ENCODE data around the gene ANKRD17. TPM values are rescaled to one million over a fixed set of nuclear protein-coding genes. Genes with fewer than 3 reads are reported as not detected.

ANKRD17 gene
- polyA plus RNA-seq, 1 of the 3 experiments (the other 2 are of a cell fraction), result 25.6 TPM

GRCh38 chr4:73131281-73131680, 127.3 kb downstream of the ANKRD17 start (continued):
- no peak for TF ChIP-seq SMC3 (IDR thresholded peaks at IDR 0.05; ENCODE audit: low read depth, low read length)
- TF ChIP-seq JUND (IDR thresholded peaks at IDR 0.05), result no peak
- TF ChIP-seq RFX5 (IDR thresholded peaks at IDR 0.05; ENCODE audit: low read length), result no peak
- TF ChIP-seq YY1 (IDR thresholded peaks at IDR 0.05; ENCODE audit: low read depth), result no peak
- no peak for TF ChIP-seq PBX3 (IDR thresholded peaks at IDR 0.05)
- no peak for TF ChIP-seq CTCF (IDR thresholded peaks at IDR 0.05)
- TF ChIP-seq ZBTB33 (IDR thresholded peaks at IDR 0.05; ENCODE audit: borderline replicate concordance, low read depth), result no peak
- TF ChIP-seq FOXJ3 (CRISPR knock-in tag; IDR thresholded peaks at IDR 0.05), result no peak
- TF ChIP-seq MAX (IDR thresholded peaks at IDR 0.05; ENCODE audit: low read depth), result no peak

- POLR2A ChIA-PET, result interaction anchor here (0.6 kb wide), 1 partner anchor 674 kb away, joined by 3 read pairs; no protein-coding TSS in a partner anchor
- 90% methylated on average over 1 of the region's 1 CpG for WGBS (ENCODE audit: low lambda C conversion rate)
- H2AFZ ChIP-seq (ENCODE audit: low read depth), result no peak overlapping the region
Measured at GRCh38 chr4:73129319-73129718, 129.3 kb downstream of the ANKRD17 start.

More at GRCh38 chr4:73129319-73129718, 129.3 kb downstream of the ANKRD17 start:
- H4K20me1 ChIP-seq (ENCODE audit: insufficient read depth), result no peaks in the 10 kb centered on the region
- no peaks in the 10 kb centered on the region for H3K9me2 ChIP-seq
- H3K9ac ChIP-seq, result no peak overlapping the region
- CTCF ChIA-PET, result interaction anchor here (0.7 to 4.5 kb wide), 9 partner anchors 10 to 833 kb away, joined by 3 to 48 read pairs (median 4); partner anchors contain the start of gene ANKRD17
- DNase-seq, result no peak
- no peaks in the 10 kb centered on the region for H3K9me3 ChIP-seq
- H3K4me3 ChIP-seq (ENCODE audit: low read depth in 2 of 2, low read length in 1 of 2), result no peak overlapping the region
- H3K4me1 ChIP-seq (ENCODE audit: control insufficient read depth in 1 of 2, insufficient read depth in 2 of 2, low read depth in 1 of 2, low read length in 1 of 2), result peaks cover 0 to 7% of the 10 kb centered on the region in 2 experiments; a peak in 2 of 4 replicates
- peaks cover 24% of the 10 kb centered on the region for H3F3A ChIP-seq (replicated peaks; ENCODE audit: insufficient read depth)
- H3K27me3 ChIP-seq (ENCODE audit: insufficient read depth), result no peaks in the 10 kb centered on the region
- H3K4me2 ChIP-seq, result no peak overlapping the region
- H3K79me2 ChIP-seq (ENCODE audit: insufficient read depth), result peaks cover 30% of the 10 kb centered on the region
- peaks cover 54 to 70% of the 10 kb centered on the region in 2 experiments for H3K36me3 ChIP-seq (replicated peaks in 1 of 2; ENCODE audit: control insufficient read depth in 1 of 2, insufficient read depth in 2 of 2, low read length in 1 of 2)
- TF ChIP-seq RFX5 (IDR thresholded peaks at IDR 0.05; ENCODE audit: low read length), result no peak
- no peak overlapping the region for H3K27ac ChIP-seq (ENCODE audit: low read depth in 2 of 2, low read length in 1 of 2)

Measured in SK-N-SH (cell line).